KMS-11 (cell line): ENCODE measurements around the gene ALS2CL.

Experiments used
- H2AFZ ChIP-seq: fragments of 200-600 bp; sonication (generic); 2 replicates; pipeline ENCODE4 v1.6.1; 2016; ENCODE audit warnings: antibody characterized with exemption, mixed run types, low read depth
- H3K27ac ChIP-seq: fragments of 200-600 bp; sonication (generic); 2 replicates; pipeline ENCODE4 v1.6.1; 2016; ENCODE audit warnings: mild to moderate bottlenecking, mixed run types
- H3K27me3 ChIP-seq: fragments of 200-600 bp; sonication (generic); 2 replicates; pipeline ENCODE4 v1.6.1; 2017; ENCODE audit warnings: mild to moderate bottlenecking, low read depth, mixed run types, moderate library complexity; ENCODE audit not compliant: insufficient read depth
- H3K36me3 ChIP-seq: fragments of 200-600 bp; sonication (generic); 2 replicates; pipeline ENCODE4 v1.6.1; 2017; ENCODE audit warnings: mild to moderate bottlenecking, mixed run types; ENCODE audit not compliant: insufficient read depth
- H3K4me1 ChIP-seq: fragments of 200-600 bp; sonication (generic); 2 replicates; pipeline ENCODE4 v1.6.1; 2016; ENCODE audit warnings: mild to moderate bottlenecking, low read depth, mixed run types; ENCODE audit not compliant: poor library complexity, severe bottlenecking
- H3K4me2 ChIP-seq: fragments of 200-600 bp; sonication (generic); 2 replicates; pipeline ENCODE4 v1.7.0; 2016; ENCODE audit warnings: mild to moderate bottlenecking, mixed run types
- H3K4me3 ChIP-seq: fragments of 200-600 bp; sonication (generic); IDR thresholded peaks from 2 replicates; pipeline ENCODE4 v1.6.1; 2017; ENCODE audit warnings: low read depth, low read length, mixed read lengths; ENCODE audit not compliant: insufficient read depth
- H3K79me2 ChIP-seq: fragments of 200-600 bp; sonication (generic); 2 replicates; pipeline ENCODE4 v1.6.1; 2016; ENCODE audit warnings: low read depth, mixed run types; ENCODE audit not compliant: insufficient read depth
- H3K9ac ChIP-seq: fragments of 200-600 bp; sonication (generic); 2 replicates; pipeline ENCODE4 v1.6.1; 2016; ENCODE audit warnings: mild to moderate bottlenecking, mixed run types
- H4K20me1 ChIP-seq: fragments of 200-600 bp; sonication (generic); 2 replicates; pipeline ENCODE4 v1.6.1; 2016; ENCODE audit warnings: mild to moderate bottlenecking, mixed run types; ENCODE audit not compliant: insufficient read depth
- TF ChIP-seq, protein P1 (sequence below): fragments of 200-600 bp; sonication (generic); conservative IDR thresholded peaks from 2 replicates; pipeline ENCODE4 v1.6.1; 2017; ENCODE audit warnings: low read depth, mild to moderate bottlenecking, antibody characterized with exemption, low read length, moderate library complexity, mixed read lengths

The ALS2CL gene

DNA sequence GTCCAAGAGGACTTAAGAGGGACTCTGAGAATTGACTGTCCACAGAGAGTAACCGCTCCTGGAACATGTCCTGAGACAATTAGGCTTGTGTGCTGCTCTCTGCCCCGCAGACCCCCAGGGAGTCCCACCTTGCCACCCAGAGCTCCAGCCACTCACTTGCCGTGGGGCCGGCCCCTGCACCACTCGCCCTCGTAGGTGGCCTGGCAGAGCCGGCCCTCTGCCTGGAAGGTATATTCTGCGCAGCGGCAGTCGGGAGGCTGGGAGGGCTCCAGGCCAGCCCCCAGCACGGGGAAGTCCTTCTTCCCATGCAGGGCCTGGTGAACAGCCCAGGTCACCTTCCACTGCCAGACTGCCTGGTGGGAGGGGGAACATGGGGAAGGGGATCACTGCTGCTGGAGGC lies 10.5 kb downstream of the ALS2CL start:
- Histone ChIP-seq H3K27me3 (no peaks in the 10 kb centered on the region), H3K4me2 (no peak overlapping the region), H2AFZ (no peak overlapping the region), H3K27ac (no peak overlapping the region), H3K4me3 (no peak overlapping the region), H3K79me2 (no peaks in the 10 kb centered on the region), H3K4me1 (no peaks in the 10 kb centered on the region), H3K9ac (no peak overlapping the region), H4K20me1 (no peaks in the 10 kb centered on the region), H3K36me3 (no peaks in the 10 kb centered on the region)
- TF ChIP-seq, protein P1, sequence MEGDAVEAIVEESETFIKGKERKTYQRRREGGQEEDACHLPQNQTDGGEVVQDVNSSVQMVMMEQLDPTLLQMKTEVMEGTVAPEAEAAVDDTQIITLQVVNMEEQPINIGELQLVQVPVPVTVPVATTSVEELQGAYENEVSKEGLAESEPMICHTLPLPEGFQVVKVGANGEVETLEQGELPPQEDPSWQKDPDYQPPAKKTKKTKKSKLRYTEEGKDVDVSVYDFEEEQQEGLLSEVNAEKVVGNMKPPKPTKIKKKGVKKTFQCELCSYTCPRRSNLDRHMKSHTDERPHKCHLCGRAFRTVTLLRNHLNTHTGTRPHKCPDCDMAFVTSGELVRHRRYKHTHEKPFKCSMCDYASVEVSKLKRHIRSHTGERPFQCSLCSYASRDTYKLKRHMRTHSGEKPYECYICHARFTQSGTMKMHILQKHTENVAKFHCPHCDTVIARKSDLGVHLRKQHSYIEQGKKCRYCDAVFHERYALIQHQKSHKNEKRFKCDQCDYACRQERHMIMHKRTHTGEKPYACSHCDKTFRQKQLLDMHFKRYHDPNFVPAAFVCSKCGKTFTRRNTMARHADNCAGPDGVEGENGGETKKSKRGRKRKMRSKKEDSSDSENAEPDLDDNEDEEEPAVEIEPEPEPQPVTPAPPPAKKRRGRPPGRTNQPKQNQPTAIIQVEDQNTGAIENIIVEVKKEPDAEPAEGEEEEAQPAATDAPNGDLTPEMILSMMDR = no peak

DNA sequence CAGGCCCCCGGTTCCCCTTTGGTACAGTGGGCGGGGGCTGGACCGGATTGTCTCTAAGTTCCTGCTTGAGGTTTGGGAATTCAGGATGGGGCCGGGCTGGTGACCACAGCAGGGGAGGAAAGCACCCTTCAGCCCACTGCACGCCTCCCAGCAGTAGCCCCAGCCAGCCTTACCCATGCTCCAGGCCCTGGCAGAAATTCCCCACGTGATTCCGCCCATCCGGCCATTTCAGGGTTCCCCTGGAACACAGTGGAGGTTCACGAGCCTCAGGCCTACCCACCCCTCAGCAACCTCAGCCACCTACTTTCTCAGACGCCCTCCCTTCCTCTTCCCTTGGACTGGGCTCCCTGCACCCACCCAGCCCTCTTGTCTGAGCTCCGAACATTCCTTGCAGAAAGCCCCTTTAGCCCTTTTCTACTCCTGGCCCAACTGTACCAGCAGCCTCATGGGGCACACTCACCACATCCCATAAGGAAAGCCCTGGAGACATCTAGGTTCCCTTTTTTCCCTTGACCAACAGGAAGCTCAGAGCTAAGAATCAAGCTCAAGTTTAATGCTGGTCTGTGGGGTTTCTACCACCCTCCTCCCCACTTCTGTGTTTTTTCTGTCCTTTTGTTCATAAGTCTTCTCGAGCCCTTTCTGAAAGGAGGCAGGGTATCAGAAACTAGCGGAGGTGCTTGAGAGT lies 11.5 kb downstream of the ALS2CL start:
- Histone ChIP-seq H3K27me3 (no peaks in the 10 kb centered on the region), H3K4me2 (no peak overlapping the region), H3K4me3 (no peak overlapping the region), H3K79me2 (no peaks in the 10 kb centered on the region), H3K4me1 (no peaks in the 10 kb centered on the region), H3K36me3 (no peaks in the 10 kb centered on the region), H3K9ac (no peak overlapping the region), H4K20me1 (no peaks in the 10 kb centered on the region), H3K27ac (no peak overlapping the region), H2AFZ (no peak overlapping the region)
- TF ChIP-seq, protein P1 = no peak

DNA sequence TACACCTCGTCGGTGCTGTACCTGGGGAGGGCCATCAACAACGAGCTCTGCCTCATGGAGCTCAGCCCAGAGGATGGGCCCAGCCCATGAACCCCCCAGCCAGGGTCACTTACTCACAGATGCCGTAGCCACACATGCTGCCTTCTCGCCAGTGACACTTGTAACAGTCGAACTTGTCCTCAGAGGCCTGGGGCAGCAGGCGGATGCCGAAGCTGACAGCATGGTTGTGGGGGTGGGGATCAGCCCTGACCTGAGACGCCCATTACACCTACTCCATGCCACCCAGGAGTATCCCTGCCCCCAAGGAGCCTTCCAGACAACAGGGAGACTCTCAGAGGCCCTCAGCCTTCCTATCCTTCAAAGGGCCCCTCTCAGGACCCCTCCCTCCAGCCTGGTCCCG lies 12.1 kb downstream of the ALS2CL start:
- Histone ChIP-seq H3K4me2 (no peak overlapping the region), H2AFZ (no peak overlapping the region), H3K4me3 (no peak overlapping the region), H4K20me1 (no peaks in the 10 kb centered on the region), H3K9ac (no peak overlapping the region), H3K4me1 (no peaks in the 10 kb centered on the region), H3K27me3 (no peaks in the 10 kb centered on the region), H3K79me2 (no peaks in the 10 kb centered on the region), H3K36me3 (no peaks in the 10 kb centered on the region), H3K27ac (no peak overlapping the region)
- TF ChIP-seq, protein P1 = no peak

DNA sequence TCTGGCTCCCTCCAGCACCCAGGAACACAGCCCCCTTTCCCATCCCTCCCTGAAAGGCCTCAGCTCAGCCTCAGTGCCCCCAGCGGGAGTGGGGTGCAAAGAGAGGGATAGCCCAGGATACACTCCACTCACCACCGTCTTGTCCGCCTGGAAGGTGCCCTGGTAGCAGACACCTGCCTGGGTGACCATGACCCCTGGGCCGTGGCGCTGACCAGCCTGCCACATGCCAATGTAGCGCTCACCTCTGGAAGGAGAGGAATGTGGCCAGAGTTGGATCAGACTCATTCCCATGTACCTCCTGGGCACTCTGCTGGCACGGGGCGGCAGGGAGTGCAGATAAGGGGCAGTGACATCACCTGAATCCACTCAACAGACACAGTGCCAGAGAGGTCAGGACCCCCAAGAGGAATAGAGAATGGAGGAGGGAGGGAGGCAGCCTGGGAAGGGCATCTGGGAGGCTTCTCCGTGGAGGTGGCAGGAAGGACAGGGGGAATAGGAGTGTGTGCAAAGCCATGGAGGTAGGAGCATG lies 13.1 kb downstream of the ALS2CL start:
- TF ChIP-seq, protein P1 = no peak
- Histone ChIP-seq H4K20me1 (no peaks in the 10 kb centered on the region), H3K4me3 (no peak overlapping the region), H3K4me1 (no peaks in the 10 kb centered on the region), H3K27ac (no peak overlapping the region), H3K9ac (no peak overlapping the region), H2AFZ (no peak overlapping the region), H3K27me3 (no peaks in the 10 kb centered on the region), H3K79me2 (no peaks in the 10 kb centered on the region), H3K36me3 (no peaks in the 10 kb centered on the region), H3K4me2 (no peak overlapping the region)
